HL-60 (cell line): Measurements from ENCODE around the gene SAMD14.

ENCODE experiments used
- GABPA ChIP-seq: IDR thresholded peaks from 2 replicates; pipeline ENCODE4 v1.6.1; 2012; ENCODE audit warnings: low read depth
- POLR2AphosphoS5 ChIP-seq: IDR thresholded peaks from 2 replicates; pipeline ENCODE4 v1.6.1; 2012; ENCODE audit warnings: low read depth
- SPI1 ChIP-seq: IDR thresholded peaks from 2 replicates; pipeline ENCODE4 v1.6.1; 2012; ENCODE audit warnings: low read depth, mild to moderate bottlenecking, borderline replicate concordance
- TF ChIP-seq, protein P1 (sequence below): IDR thresholded peaks from one replicate; pipeline ENCODE4 v1.5.1; 2011; ENCODE audit warnings: low read length, control low read depth, inconsistent platforms; ENCODE audit not compliant: insufficient read depth
- TF ChIP-seq, protein P2 (sequence below): IDR thresholded peaks from 2 replicates; pipeline ENCODE4 v1.6.1; 2012; ENCODE audit warnings: low read depth; ENCODE audit not compliant: insufficient replicate concordance

DNA sequence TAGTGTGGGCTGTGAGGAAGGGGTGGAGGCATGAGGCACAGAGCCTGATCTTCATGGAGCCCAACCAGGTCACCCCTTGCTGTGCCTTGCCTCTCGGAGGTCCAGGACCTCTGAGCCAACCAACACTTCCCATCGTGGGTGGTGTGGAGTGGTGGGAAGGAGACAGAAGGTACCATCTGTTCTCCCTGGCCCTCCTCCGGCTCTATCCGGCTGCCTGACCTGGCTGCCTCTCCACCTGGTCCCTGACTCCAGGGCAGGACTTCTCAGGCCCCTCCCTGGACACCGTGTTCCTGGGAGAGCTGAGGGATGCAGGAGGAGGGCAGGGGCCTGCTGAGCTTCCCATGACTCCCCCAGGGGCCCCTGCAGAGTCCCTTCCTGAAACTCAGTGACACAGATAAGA is 31.0 kb downstream of the SAMD14 start:
- TF ChIP-seq, protein P1, sequence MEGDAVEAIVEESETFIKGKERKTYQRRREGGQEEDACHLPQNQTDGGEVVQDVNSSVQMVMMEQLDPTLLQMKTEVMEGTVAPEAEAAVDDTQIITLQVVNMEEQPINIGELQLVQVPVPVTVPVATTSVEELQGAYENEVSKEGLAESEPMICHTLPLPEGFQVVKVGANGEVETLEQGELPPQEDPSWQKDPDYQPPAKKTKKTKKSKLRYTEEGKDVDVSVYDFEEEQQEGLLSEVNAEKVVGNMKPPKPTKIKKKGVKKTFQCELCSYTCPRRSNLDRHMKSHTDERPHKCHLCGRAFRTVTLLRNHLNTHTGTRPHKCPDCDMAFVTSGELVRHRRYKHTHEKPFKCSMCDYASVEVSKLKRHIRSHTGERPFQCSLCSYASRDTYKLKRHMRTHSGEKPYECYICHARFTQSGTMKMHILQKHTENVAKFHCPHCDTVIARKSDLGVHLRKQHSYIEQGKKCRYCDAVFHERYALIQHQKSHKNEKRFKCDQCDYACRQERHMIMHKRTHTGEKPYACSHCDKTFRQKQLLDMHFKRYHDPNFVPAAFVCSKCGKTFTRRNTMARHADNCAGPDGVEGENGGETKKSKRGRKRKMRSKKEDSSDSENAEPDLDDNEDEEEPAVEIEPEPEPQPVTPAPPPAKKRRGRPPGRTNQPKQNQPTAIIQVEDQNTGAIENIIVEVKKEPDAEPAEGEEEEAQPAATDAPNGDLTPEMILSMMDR, result no peak
- TF ChIP-seq, protein P2, sequence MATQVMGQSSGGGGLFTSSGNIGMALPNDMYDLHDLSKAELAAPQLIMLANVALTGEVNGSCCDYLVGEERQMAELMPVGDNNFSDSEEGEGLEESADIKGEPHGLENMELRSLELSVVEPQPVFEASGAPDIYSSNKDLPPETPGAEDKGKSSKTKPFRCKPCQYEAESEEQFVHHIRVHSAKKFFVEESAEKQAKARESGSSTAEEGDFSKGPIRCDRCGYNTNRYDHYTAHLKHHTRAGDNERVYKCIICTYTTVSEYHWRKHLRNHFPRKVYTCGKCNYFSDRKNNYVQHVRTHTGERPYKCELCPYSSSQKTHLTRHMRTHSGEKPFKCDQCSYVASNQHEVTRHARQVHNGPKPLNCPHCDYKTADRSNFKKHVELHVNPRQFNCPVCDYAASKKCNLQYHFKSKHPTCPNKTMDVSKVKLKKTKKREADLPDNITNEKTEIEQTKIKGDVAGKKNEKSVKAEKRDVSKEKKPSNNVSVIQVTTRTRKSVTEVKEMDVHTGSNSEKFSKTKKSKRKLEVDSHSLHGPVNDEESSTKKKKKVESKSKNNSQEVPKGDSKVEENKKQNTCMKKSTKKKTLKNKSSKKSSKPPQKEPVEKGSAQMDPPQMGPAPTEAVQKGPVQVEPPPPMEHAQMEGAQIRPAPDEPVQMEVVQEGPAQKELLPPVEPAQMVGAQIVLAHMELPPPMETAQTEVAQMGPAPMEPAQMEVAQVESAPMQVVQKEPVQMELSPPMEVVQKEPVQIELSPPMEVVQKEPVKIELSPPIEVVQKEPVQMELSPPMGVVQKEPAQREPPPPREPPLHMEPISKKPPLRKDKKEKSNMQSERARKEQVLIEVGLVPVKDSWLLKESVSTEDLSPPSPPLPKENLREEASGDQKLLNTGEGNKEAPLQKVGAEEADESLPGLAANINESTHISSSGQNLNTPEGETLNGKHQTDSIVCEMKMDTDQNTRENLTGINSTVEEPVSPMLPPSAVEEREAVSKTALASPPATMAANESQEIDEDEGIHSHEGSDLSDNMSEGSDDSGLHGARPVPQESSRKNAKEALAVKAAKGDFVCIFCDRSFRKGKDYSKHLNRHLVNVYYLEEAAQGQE, result no peak
- no peak for TF ChIP-seq POLR2AphosphoS5
- no peak for TF ChIP-seq GABPA
- TF ChIP-seq SPI1, result no peak
